Right atrium auricular region (tissue), 2 donors: Measurements from ENCODE around the gene KIAA1217. TPM values are rescaled to one million over a fixed set of nuclear protein-coding genes. Genes with fewer than 3 reads are reported as not detected.

Source experiments
- DNase-seq: peaks from one replicate; pipeline ENCODE4 v3.0.0-alpha.2; 2019; ENCODE audit warnings: low spot score
- H3K27ac ChIP-seq, 2 donors: fragments of 200-600 bp; sonication (generic); 1 replicate in 1 of 2; 2 replicates in 1 of 2; pipeline ENCODE4 v1.5.1; 2016 to 2019
- H3K27me3 ChIP-seq, 2 donors: fragments of 200-600 bp; sonication (generic); one replicate each; pipeline versions ENCODE4 v1.5.1 to v1.6.0; 2017 to 2019
- H3K36me3 ChIP-seq: fragments of 200-600 bp; sonication (generic); one replicate; pipeline ENCODE4 v1.5.1; 2016
- H3K4me1 ChIP-seq, 2 donors: fragments of 200-600 bp; sonication (generic); one replicate each; pipeline versions ENCODE4 v1.5.1 to v1.6.0; 2017 to 2019
- H3K4me3 ChIP-seq, 2 donors: fragments of 200-600 bp; sonication (generic); 1 replicate in 1 of 2; 2 replicates in 1 of 2; pipeline ENCODE4 v1.5.1; 2017 to 2019; ENCODE audit warnings: mild to moderate bottlenecking in 1 of 2, moderate library complexity in 1 of 2
- H3K9me3 ChIP-seq, 2 donors: fragments of 200-600 bp; sonication (generic); one replicate each; pipeline ENCODE4 v1.5.1; 2019
- CTCF ChIP-seq, 2 donors: fragments of 200-600 bp; sonication (generic); IDR thresholded peaks; one replicate each; pipeline ENCODE4 v1.5.1; 2019; ENCODE audit warnings: antibody characterized with exemption in 2 of 2
- total RNA-seq, 2 donors: library from RNA; depleted of rRNA; stranded (reverse); fragments of >200 nt; gene quantifications; one replicate each; pipeline ENCODE4 v1.1.0, GENCODE V29; 2016

The KIAA1217 gene
- total RNA-seq, 2 donors from 2014 or later = 24.0 to 33.3 TPM

- no peak for DNase-seq
- TF ChIP-seq CTCF (IDR thresholded peaks at IDR 0.05) = no peak
- Histone ChIP-seq H3K27me3 (no peaks in the 10 kb centered on the region), H3K27ac (no peak overlapping the region), H3K36me3 (peaks cover 9% of the 10 kb centered on the region), H3K9me3 (no peaks in the 10 kb centered on the region), H3K4me3 (no peak overlapping the region), H3K4me1 (peaks cover 0 to 13% of the 10 kb centered on the region in 2 donors)
Measured at GRCh38 chr10:24384954-24385353, 176.0 kb downstream of the KIAA1217 start.

- no peak for DNase-seq
- H3K27ac ChIP-seq = no peak overlapping the region
Measured at GRCh38 chr10:24385776-24386175, 176.8 kb downstream of the KIAA1217 start.

GRCh38 chr10:24390146-24390700 is 181.3 kb downstream of the KIAA1217 start:
- Histone ChIP-seq H3K4me3 (no peak overlapping the region), H3K9me3 (no peaks in the 10 kb centered on the region), H3K27me3 (no peaks in the 10 kb centered on the region), H3K36me3 (no peaks in the 10 kb centered on the region), H3K27ac (no peak overlapping the region), H3K4me1 (no peaks in the 10 kb centered on the region)
- DNase-seq = no peak
- TF ChIP-seq CTCF (IDR thresholded peaks at IDR 0.05) = no peak

More at GRCh38 chr10:24385776-24386175, 176.8 kb downstream of the KIAA1217 start:
- no peak for TF ChIP-seq CTCF (IDR thresholded peaks at IDR 0.05)
- Histone ChIP-seq H3K4me3 (no peak overlapping the region), H3K36me3 (peaks cover 9% of the 10 kb centered on the region), H3K4me1 (peaks cover 0 to 13% of the 10 kb centered on the region in 2 donors), H3K9me3 (no peaks in the 10 kb centered on the region), H3K27me3 (no peaks in the 10 kb centered on the region)

- no peak for TF ChIP-seq CTCF (IDR thresholded peaks at IDR 0.05)
- no peak for DNase-seq
- Histone ChIP-seq H3K4me1 (no peaks in the 10 kb centered on the region), H3K36me3 (no peaks in the 10 kb centered on the region), H3K9me3 (no peaks in the 10 kb centered on the region), H3K27ac (no peak overlapping the region), H3K27me3 (no peaks in the 10 kb centered on the region), H3K4me3 (no peak overlapping the region)
Measured at GRCh38 chr10:24390746-24391145, 181.8 kb downstream of the KIAA1217 start.

GRCh38 chr10:24393201-24393600 is 184.3 kb downstream of the KIAA1217 start:
- Histone ChIP-seq H3K36me3 (no peaks in the 10 kb centered on the region), H3K4me3 (no peak overlapping the region), H3K4me1 (no peaks in the 10 kb centered on the region), H3K27me3 (no peaks in the 10 kb centered on the region), H3K27ac (no peak overlapping the region), H3K9me3 (no peaks in the 10 kb centered on the region)
- no peak for DNase-seq
- TF ChIP-seq CTCF (IDR thresholded peaks at IDR 0.05) = no peak
